HFFc6 (cell line): ENCODE data around the gene KIF26B. TPM values are rescaled to one million over a fixed set of nuclear protein-coding genes. Genes with fewer than 3 reads are reported as not detected.

Experiments
- DNase-seq: peaks from one replicate; pipeline ENCODE4 v3.0.0-alpha.2; 2018
- H3K27ac Mint-ChIP-seq: 2 replicates; pipeline ENCODE4 v1.8.0; 2020; ENCODE audit warnings: mild to moderate bottlenecking, mixed read lengths
- H3K27me3 Mint-ChIP-seq: 2 replicates; pipeline ENCODE4 v1.8.0; 2021; ENCODE audit warnings: mild to moderate bottlenecking, moderate library complexity, mixed read lengths; ENCODE audit not compliant: insufficient read depth
- H3K36me3 Mint-ChIP-seq: 2 replicates; pipeline ENCODE4 v1.8.0; 2021; ENCODE audit warnings: low read depth, mixed read lengths
- H3K4me1 Mint-ChIP-seq: 2 replicates; pipeline ENCODE4 v1.8.0; 2020; ENCODE audit warnings: low read depth, mixed read lengths
- H3K4me3 Mint-ChIP-seq: 2 replicates; pipeline ENCODE4 v1.8.0; 2020; ENCODE audit warnings: mild to moderate bottlenecking, moderate library complexity, mixed read lengths
- H3K9me3 Mint-ChIP-seq: 2 replicates; pipeline ENCODE4 v1.8.0; 2020; ENCODE audit warnings: mild to moderate bottlenecking, mixed read lengths
- total RNA-seq, 6 experiments: library from RNA; stranded (reverse); fragmentation: NEBNext Ultra II Directional; extraction: Animal tissue kit (Norgen Biotek cat#: 25700); gene quantifications; 2 replicates in 1 of 6; 3 replicates in 5 of 6; pipeline ENCODE4 v1.2.3, GENCODE V29; 2021
- TF ChIP-seq, protein P1 (sequence below): fragments of 200-600 bp; sonication (generic); IDR thresholded peaks from 2 replicates; pipeline ENCODE4 v1.5.0; 2021; ENCODE audit warnings: antibody characterized with exemption, mild to moderate bottlenecking

The KIF26B gene
- total RNA-seq, 6 experiments from 2014 or later: 4.6 to 7.5 (median 5.5) TPM

DNA sequence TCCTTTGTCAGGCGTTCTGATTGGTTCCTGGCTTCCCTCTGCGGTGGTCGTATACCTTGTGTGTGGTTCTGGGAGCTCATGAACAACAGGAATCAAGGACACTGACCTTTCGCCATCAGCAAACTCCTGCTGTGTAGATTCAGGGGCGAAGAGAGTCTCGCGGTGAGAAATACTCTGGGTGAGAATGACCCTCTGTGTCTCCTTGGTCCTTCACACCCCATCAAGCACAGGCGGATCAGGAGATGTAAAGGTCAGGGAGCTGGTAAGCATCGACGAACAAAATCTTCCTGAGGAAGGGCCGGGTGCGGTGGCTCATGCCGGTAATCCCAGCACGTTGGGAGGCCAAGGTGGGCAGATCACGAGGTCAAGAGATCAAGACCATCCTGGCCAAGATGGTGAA, 207.2 kb downstream of the KIF26B start:
- H3K27me3 Mint-ChIP-seq: no peaks in the 10 kb centered on the region

DNA sequence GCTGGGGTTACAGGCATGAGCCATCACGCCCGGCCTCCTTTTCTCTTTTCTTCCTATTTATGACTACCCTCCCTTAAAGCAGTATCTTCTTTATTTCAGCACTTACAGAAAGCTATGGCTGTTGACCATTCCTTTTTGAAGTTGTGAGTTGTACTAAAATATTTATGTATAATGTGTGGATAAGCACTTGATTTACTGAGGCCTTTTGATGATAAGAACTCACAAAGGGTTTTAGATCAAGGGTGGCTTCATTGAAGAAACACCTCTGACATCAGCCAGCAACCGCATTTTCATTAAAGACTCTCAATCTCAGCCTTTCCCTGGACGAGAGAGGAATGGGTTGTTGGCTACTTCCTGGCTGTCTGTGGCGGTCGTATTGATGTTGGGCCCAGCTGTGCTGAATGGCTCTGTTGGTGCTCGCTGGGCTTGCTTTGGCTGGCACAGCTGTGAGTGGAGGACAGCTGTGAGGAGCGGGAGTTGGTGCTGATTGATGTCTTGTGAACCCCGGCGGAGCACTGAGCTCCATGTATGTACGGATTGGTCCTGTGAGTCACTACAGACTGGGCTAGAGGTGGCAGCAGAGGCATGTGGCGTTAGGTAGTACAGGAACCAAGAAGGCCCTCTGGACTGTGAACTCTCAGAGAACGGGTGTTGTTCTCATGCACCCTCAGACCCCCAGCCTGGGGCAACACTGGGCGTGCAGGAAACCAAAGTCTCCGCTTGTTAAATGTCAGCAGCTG, 208.8 kb downstream of the KIF26B start:
- no peak overlapping the region for H3K4me3 Mint-ChIP-seq
- no peak overlapping the region for H3K27ac Mint-ChIP-seq
- TF ChIP-seq, protein P1, sequence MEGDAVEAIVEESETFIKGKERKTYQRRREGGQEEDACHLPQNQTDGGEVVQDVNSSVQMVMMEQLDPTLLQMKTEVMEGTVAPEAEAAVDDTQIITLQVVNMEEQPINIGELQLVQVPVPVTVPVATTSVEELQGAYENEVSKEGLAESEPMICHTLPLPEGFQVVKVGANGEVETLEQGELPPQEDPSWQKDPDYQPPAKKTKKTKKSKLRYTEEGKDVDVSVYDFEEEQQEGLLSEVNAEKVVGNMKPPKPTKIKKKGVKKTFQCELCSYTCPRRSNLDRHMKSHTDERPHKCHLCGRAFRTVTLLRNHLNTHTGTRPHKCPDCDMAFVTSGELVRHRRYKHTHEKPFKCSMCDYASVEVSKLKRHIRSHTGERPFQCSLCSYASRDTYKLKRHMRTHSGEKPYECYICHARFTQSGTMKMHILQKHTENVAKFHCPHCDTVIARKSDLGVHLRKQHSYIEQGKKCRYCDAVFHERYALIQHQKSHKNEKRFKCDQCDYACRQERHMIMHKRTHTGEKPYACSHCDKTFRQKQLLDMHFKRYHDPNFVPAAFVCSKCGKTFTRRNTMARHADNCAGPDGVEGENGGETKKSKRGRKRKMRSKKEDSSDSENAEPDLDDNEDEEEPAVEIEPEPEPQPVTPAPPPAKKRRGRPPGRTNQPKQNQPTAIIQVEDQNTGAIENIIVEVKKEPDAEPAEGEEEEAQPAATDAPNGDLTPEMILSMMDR: no peak
- H3K27me3 Mint-ChIP-seq: peaks cover 2% of the 10 kb centered on the region
- H3K4me1 Mint-ChIP-seq: no peaks in the 10 kb centered on the region
- no peaks in the 10 kb centered on the region for H3K9me3 Mint-ChIP-seq
- no peak for DNase-seq
- peaks cover 5% of the 10 kb centered on the region; the same call in 1 of the 2 replicates for H3K36me3 Mint-ChIP-seq

More for the DNA sequence above, 207.2 kb downstream of the KIF26B start:
- Mint-ChIP-seq H3K4me1 (peaks cover 6% of the 10 kb centered on the region), H3K36me3 (no peaks in the 10 kb centered on the region), H3K4me3 (no peak overlapping the region), H3K9me3 (no peaks in the 10 kb centered on the region), H3K27ac (no peak overlapping the region)
- DNase-seq: no peak
- TF ChIP-seq, protein P1: no peak

DNA sequence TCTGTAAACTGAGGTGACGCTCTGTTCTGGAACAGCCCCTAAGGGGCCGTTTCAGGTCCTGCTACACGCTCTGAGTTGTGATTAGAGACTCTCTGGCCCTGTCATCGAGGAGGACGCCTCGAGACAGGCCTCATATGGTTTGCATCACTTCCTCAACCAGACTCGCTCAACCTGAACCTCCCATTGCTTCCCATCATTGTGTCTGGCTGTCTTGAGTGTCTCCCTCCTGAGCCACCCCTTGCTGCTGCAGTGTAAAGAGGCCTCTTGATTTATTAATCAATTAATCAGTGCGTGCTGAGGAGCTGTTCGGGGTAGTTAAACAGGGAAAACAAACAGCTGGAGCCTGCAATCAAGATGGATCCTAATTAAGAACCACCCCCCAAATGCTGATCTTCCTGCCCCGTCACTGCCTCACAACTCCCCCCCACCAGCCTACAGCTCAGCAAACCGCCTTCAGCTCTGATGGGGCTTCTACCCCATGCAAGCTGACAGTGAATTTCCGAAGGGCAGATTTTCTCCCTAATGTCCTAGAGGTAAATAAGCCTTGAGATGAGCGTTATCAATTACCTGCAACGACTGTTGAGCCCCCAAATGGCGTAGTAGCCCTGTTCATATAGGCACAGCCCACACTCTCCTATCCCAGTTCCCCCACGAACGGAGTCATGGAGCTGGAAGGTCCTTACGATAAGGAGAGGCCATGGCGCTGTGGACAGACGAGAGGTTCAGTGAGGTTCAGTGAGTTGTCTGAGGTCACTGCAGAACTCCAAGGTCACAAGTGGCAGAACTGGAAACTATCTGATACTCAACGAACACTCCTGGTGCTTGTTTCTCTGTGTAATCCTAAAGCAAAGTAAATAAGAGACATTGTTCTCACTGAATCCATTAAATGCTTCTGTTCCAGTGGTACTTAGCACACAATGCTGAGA, 210.6 kb downstream of the KIF26B start:
- no peak for DNase-seq
- Mint-ChIP-seq H3K27ac (no peak overlapping the region), H3K27me3 (peaks cover 2% of the 10 kb centered on the region)

DNA sequence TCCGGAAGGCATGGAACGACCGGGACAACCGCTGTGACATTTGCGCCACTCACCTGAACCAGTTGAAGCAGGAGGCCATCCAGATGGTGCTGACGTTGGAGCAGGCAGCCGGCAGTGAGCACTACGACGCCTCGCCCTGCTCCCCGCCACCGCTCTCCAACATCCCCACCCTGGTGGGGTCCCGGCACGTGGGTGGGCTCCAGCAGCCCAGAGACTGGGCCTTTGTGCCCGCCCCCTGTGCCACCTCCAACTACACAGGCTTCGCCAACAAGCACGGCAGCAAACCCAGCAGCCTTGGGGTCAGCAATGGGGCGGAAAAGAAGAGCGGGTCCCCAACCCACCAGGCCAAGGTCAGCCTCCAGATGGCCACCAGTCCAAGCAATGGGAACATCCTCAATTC, 212.1 kb downstream of the KIF26B start:
- Mint-ChIP-seq H3K4me3 (no peak overlapping the region), H3K9me3 (no peaks in the 10 kb centered on the region)

More for the DNA sequence above, 210.6 kb downstream of the KIF26B start:
- Mint-ChIP-seq H3K4me3 (no peak overlapping the region), H3K9me3 (no peaks in the 10 kb centered on the region), H3K4me1 (no peaks in the 10 kb centered on the region), H3K36me3 (peaks cover 5% of the 10 kb centered on the region; the same call in 1 of the 2 replicates)
- TF ChIP-seq, protein P1: no peak

DNA sequence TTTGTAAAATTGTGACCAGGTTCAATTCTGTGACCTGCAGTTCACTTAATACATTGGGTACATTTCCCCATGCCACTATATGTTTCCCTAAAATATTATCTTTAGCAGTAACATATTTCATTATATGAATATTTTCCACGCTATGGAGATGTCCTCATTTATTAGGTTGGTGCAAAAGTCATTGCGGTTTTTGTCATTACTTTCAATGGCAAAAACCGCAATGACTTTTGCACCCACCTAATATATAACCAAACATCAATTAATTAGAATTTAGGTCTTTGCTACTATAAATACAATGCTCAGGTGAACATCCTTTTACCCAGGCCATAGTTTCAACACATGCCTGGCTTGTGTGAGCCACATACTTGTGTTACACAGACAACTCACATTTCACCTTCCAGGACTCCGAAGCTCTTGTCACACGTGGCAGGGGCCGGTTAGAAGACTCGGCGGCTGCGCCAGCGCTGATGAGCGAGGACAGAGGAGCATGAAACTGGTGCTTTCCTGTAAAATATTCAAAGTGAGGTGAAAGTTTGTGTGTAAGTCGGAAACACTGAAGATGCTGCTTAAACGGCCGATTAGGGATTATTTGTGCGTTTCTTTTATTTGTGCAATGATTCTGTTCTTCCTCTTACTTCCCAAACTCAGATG, 215.5 kb downstream of the KIF26B start:
- Mint-ChIP-seq H3K4me1 (no peaks in the 10 kb centered on the region), H3K4me3 (no peak overlapping the region), H3K27ac (no peak overlapping the region)

More for the DNA sequence above, 212.1 kb downstream of the KIF26B start:
- peaks cover 2% of the 10 kb centered on the region for H3K27me3 Mint-ChIP-seq
- DNase-seq: no peak
- TF ChIP-seq, protein P1: no peak
- H3K27ac Mint-ChIP-seq: no peak overlapping the region
- H3K4me1 Mint-ChIP-seq: no peaks in the 10 kb centered on the region
- peaks cover 5% of the 10 kb centered on the region; the same call in 1 of the 2 replicates for H3K36me3 Mint-ChIP-seq

More for the DNA sequence above, 215.5 kb downstream of the KIF26B start:
- no peak for DNase-seq
- peaks cover 5% of the 10 kb centered on the region; the same call in 1 of the 2 replicates for H3K36me3 Mint-ChIP-seq
- H3K9me3 Mint-ChIP-seq: no peaks in the 10 kb centered on the region
- TF ChIP-seq, protein P1: no peak
- H3K27me3 Mint-ChIP-seq: peaks cover 2% of the 10 kb centered on the region
